Cerebellar cortex (tissue), 1 donor: Measurements from ENCODE around the gene PEDS1.
A peak's percentile ranks its signal among the peaks of the same experiment; 100 is the strongest.
"Not testable (repeated sequence)": the region's sequence is repeated elsewhere in the genome, so short reads cannot be mapped to it uniquely, and the experiment has no call there.

ENCODE experiments used
- DNase-seq: peaks from one replicate; pipeline ENCODE4 v3.0.0-alpha.2; 2015; ENCODE audit warnings: low spot score

Gene PEDS1

GRCh38 chr20:50153500-50154377, at the start of gene PEDS1:
Gene PEDS1, minus strand, starts transcription at chr20:50153723. Its CDS starts 86 bp downstream, at chr20:50153637.
- DNase-seq, result peak; percentile 70

GRCh38 chr20:50202677-50203076, 49.2 kb upstream of the PEDS1 start:
- no peak for DNase-seq

- not testable (repeated sequence) for DNase-seq
These were observed 48.2 kb upstream of the PEDS1 start for GRCh38 chr20:50201710-50202109.

GRCh38 chr20:50200482-50201104, 47.1 kb upstream of the PEDS1 start:
- DNase-seq, result no peak

DNA sequence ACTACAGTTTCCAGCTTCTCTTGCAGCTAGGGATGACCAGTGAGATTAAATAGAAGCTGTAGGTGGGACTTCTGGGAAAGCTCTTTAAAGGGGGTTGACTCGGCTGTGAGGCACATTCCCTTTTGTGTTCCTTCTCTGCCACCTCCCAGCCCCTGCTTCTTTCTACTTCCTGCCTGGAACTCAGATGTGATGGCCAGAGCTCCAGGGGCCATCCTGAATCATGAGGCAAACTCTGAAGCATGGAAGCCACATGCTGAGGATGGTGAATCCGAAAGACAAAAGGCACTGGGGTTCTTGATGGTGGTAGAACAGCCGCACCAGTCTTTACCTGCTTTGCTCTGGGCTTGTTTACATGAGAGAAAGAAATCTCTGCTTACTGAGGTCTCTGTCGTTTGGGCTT, 46.2 kb upstream of the PEDS1 start:
- DNase-seq, result no peak

- DNase-seq, result no peak
These were observed 45.2 kb upstream of the PEDS1 start for GRCh38 chr20:50198716-50199115.

DNA sequence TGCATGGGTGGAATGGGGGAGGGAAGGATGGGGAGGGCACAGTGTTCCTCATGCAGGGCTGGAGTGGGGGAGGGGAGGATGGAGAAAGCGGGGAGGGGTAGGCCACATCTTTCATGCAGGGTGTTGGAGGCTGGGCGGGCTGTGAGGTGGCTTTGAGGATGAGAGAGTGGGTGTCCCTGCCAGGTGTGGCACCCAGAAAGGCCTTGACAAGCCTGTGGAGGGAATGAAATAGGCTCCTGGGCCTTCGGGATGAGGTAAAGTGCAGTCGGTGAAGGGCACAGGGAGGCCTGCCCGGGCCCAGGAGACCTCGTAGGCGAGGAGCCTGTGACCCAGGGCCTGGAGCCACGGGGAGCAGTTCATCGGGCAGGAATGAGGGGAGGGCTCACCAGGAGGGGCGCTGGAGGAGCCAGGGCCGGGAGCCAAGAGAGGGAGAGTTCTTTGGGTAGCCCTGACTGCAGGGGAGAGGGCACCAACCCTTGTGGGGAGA, 44.7 kb upstream of the PEDS1 start:
- DNase-seq, result no peak

DNA sequence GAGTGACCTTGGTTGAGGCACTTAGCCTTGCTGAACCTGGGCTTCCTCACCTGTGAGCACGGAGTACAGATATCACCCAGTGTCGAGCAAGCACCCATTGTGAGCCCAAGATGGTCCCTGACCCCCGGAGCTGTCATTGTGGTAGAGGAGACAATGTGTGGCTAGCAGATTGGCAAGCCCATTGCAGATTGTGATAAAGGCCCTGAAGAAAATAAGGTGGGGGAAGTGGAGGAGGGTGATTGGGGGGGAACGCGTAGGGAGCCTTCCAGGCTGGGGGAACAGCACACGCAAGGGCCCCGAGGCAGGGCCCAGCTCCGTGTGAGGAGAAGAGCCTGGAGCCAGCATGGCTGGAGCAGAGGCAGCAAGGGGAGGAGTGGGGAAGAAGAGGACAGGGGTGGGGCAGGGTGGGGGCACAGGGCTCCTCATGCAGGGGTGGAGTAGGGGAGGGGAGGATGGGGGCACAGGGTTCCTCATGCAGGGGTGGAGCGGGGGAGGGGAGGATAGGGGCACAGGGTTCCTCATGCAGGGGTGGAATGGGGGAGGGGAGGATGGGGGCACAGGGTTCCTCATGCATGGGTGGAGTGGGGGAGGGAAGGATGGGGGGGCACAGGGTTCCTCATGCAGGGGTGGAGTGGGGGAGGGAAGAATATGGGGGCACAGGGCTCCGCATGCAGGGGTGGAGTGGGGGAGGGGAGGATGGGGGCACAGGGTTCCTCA, 44.1 kb upstream of the PEDS1 start:
- no peak for DNase-seq

GRCh38 chr20:50196896-50197295, 43.4 kb upstream of the PEDS1 start:
- no peak for DNase-seq

DNA sequence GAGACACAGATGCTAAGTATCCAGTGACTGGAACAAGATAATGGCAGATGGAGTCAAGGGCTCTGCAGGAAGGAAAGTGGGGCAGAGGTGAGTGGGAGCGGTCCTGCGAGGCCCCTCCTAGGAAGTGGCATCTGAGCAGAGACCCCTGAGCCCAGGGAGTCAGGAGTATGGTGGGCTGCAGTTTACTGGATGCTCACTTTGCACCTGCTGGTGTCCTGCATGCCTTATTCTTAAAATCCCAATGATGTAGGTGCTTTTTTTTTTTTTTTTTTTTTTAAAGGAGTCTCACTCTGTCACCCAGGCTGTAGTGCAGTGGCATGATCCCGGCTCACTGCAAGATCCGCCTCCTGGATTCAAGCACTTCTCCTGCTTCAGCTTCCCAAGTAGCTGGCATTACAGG, 42.7 kb upstream of the PEDS1 start:
- no peak for DNase-seq

DNA sequence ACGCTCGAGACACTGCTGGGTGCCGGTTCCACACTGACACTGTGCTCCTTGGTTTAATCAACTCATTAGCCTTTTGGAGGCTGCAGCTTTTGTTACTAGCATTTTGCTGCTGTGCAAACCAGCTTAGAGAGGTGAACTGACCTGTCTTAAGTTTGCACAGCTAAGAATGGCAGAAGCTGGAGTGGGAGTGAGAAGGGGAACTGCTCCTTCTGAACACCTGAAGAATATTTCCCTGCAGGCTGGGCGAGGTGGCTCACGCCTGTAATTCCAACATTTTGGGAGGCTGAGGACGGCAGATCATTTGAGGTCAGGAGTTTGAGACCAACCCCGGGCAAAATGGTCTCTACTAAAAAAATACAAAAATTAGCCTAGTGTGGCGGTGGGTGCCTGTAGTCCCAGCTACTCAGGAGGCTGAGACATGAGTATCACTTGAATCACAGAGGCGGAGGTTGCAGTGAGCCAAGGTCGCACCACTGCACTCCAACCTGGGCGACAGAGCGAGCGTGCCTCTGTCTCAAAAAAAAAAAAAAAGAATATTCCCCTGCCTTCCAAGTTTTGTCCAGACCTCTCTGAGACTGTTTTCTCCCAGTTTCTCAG, 42.1 kb upstream of the PEDS1 start:
- DNase-seq, result no peak

DNA sequence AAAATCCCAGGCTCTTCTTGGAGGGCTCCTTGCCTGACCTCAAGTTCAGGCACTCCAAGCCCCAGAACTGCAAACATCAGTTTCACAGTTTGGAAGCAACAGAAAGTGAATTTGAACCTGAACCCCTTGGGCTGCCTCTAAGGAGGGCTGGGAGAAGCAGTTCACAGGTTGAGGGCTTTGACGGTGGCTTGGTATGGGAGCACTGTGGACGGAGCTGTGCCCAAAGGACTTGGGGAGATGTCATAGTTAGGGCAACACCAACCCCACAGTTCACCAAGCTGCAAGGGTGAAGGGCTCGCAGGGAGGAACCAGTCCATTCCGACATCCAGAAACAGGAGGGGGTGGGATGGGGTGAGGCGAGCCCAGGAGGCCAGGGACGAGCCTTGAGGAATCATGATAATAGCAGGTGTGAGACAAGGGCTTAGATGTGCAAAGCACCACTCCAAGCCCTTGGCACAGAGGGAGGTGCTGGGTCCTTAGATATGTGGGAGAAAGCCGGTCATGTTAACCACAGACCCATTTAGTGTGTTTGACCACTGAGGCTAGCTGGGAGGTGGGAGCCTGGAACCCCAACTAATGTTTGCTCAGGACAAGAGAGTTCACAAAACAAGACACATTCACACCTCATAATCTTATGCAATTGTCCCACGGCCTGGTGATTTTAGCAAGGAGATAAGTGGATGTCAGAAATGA, 41.5 kb upstream of the PEDS1 start:
- DNase-seq, result no peak

DNA sequence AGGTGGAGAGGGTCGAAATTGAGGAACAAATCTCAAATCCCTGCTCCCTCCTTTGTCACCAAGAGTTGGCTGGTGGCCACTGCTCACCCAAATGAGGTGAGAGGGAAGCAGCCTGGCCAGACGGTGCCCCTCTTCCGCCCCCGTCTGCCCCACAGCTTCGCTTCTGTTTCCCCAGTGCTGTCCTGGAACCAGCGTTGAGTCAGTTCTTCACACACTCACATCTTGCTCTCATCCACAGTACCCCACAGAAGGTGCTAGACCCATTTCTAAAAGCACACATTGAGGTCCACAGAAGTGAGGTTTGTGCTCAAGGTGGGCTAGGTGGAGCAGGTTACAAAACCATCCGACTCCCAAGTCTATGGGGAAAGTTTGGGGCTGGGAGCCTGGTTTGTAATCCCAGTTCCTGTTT, 40.9 kb upstream of the PEDS1 start:
- no peak for DNase-seq

DNA sequence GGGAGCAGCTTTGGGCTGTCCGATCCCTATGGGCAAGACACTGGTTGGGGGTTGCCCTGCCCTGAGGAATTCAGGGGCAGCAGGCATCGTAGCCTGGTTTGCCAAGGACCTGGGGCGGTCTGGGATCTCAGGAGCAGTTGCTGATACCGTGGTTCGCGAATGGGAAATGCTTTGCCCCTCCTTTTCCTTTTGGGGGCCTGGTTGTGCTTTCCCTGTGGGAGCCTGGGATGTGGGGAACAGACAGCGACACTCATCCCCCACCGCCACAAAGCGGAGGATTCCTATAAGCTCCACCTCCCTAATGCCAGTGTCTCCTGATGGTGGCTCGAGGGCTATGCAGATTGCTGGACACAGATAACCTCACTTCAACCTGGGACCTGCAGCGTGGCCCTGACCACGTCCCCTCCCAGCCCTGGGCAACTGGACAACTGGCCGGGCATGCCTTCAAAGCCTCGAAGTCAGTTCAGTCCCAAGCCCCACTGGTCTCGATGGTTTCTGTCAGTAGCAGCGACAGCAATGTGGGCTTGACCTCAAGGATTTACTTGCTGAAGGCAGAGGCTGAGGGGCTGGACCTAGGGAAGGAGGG, 40.4 kb upstream of the PEDS1 start:
- DNase-seq, result no peak

- DNase-seq, result no peak
These were observed 39.8 kb upstream of the PEDS1 start for GRCh38 chr20:50193199-50193835.

DNA sequence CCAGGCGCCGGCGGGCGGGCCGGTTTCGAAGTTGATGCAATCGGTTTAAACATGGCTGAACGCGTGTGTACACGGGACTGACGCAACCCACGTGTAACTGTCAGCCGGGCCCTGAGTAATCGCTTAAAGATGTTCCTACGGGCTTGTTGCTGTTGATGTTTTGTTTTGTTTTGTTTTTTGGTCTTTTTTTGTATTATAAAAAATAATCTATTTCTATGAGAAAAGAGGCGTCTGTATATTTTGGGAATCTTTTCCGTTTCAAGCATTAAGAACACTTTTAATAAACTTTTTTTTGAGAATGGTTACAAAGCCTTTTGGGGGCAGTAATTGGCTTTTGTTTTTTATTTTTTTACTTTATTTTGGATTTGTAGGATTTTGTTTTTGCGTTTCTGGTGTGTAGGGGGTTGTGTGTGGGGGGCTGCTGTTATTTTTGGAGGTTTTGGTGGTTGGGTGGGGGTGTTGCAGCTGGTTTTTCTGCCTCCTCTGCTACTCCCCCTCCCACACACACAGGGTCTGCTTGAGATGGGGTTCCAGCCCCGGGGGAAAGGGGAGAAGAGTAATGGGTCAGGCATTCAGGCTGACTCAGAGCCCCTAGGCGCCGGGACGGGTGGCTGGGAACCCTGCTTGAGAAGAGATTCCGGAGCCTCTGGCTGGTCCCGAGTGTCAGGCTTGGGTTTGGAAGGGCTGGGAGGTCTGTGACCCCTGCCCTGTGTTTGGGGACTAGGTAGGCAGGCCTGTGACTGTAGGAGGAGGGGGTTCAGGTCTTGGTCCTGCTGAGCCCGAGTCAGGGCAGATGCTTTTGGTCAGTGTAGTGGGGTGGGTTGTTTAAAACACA, 39.1 kb upstream of the PEDS1 start:
- peak; percentile 60 for DNase-seq

DNA sequence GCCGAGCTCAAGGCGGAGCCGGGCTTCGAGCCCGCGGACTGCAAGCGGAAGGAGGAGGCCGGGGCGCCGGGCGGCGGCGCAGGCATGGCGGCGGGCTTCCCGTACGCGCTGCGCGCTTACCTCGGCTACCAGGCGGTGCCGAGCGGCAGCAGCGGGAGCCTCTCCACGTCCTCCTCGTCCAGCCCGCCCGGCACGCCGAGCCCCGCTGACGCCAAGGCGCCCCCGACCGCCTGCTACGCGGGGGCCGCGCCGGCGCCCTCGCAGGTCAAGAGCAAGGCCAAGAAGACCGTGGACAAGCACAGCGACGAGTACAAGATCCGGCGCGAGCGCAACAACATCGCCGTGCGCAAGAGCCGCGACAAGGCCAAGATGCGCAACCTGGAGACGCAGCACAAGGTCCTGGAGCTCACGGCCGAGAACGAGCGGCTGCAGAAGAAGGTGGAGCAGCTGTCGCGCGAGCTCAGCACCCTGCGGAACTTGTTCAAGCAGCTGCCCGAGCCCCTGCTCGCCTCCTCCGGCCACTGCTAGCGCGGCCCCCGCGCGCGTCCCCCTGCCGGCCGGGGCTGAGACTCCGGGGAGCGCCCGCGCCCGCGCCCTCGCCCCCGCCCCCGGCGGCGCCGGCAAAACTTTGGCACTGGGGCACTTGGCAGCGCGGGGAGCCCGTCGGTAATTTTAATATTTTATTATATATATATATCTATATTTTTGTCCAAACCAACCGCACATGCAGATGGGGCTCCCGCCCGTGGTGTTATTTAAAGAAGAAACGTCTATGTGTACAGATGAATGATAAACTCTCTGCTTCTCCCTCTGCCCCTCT, 38.2 kb upstream of the PEDS1 start:
- DNase-seq, result peak; percentile 39

DNA sequence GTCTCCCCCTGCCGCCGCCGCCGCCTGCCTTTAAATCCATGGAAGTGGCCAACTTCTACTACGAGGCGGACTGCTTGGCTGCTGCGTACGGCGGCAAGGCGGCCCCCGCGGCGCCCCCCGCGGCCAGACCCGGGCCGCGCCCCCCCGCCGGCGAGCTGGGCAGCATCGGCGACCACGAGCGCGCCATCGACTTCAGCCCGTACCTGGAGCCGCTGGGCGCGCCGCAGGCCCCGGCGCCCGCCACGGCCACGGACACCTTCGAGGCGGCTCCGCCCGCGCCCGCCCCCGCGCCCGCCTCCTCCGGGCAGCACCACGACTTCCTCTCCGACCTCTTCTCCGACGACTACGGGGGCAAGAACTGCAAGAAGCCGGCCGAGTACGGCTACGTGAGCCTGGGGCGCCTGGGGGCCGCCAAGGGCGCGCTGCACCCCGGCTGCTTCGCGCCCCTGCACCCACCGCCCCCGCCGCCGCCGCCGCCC, 37.6 kb upstream of the PEDS1 start:
- no peak for DNase-seq
